ENCODE data around the gene KCNQ5.

Gene KCNQ5

DNA sequence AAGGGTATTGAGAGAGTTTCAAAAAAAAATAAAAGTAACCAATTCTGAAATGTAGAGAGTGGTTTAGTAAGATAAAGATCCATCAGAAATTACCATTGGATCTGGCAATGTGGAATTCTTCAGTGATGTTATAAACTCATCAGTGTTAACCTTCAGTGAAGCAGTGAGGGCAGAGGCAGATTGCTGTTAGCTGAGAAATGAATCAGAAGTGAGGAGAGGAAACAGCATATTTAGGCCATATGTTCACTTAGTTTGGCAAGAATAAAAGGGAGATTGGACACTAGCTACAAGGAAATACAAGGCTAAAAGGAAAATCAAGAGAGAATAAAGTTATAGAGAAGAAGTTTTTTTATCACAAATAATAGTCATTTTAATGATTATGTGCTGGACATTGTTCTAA, 9.6 kb downstream of the KCNQ5 start:
- no peak overlapping the region for H2BK120ac ChIP-seq (ENCODE audit: insufficient read depth, low read length, poor library complexity)
- H3K79me2 ChIP-seq (ENCODE audit: control insufficient read depth, insufficient read depth, low read length, poor library complexity) = no peaks in the 10 kb centered on the region
- no peaks in the 10 kb centered on the region for H3K4me1 ChIP-seq (ENCODE audit: control insufficient read depth in 1 of 2, insufficient read depth in 2 of 2, low read length in 2 of 2)
- no peak overlapping the region for H4K8ac ChIP-seq (ENCODE audit: low read depth, low read length)
- no peak overlapping the region for H3K18ac ChIP-seq (ENCODE audit: low read length)
- H3K36me3 ChIP-seq (ENCODE audit: control insufficient read depth in 1 of 2, insufficient read depth in 2 of 2, low read length in 2 of 2) = no peaks in the 10 kb centered on the region
- no peaks in the 10 kb centered on the region for H3K79me1 ChIP-seq (ENCODE audit: low read length)
- H3K9me3 ChIP-seq (ENCODE audit: insufficient read depth, low read depth, low read length) = no peaks in the 10 kb centered on the region
- H3K14ac ChIP-seq (ENCODE audit: low read length) = no peak overlapping the region
- H4K12ac ChIP-seq (ENCODE audit: low read depth, low read length) = no peak overlapping the region
- H2BK5ac ChIP-seq (ENCODE audit: low read depth, low read length, poor library complexity) = no peak overlapping the region
- no peaks in the 10 kb centered on the region for H3K27me3 ChIP-seq (ENCODE audit: insufficient read depth, low read length)
- no peak overlapping the region for H3K23ac ChIP-seq (ENCODE audit: low read length)
- no peak overlapping the region for H3K4ac ChIP-seq (ENCODE audit: low read depth, low read length)
- H2BK12ac ChIP-seq (ENCODE audit: low read length) = no peak overlapping the region
- no peak overlapping the region for H3K27ac ChIP-seq (ENCODE audit: low read depth, low read length)
- H4K91ac ChIP-seq (ENCODE audit: low read depth, low read length) = no peak overlapping the region
- no peak overlapping the region for H3K4me3 ChIP-seq (ENCODE audit: low read depth, low read length)
- no peak overlapping the region for H2AFZ ChIP-seq (ENCODE audit: insufficient read depth, low read length, poor library complexity)
- no peak for DNase-seq
- H3K4me2 ChIP-seq (ENCODE audit: low read length) = no peak overlapping the region
- no peak overlapping the region for H3K9ac ChIP-seq (ENCODE audit: low read length)
- no peak overlapping the region for H2AK5ac ChIP-seq (ENCODE audit: low read length)

DNA sequence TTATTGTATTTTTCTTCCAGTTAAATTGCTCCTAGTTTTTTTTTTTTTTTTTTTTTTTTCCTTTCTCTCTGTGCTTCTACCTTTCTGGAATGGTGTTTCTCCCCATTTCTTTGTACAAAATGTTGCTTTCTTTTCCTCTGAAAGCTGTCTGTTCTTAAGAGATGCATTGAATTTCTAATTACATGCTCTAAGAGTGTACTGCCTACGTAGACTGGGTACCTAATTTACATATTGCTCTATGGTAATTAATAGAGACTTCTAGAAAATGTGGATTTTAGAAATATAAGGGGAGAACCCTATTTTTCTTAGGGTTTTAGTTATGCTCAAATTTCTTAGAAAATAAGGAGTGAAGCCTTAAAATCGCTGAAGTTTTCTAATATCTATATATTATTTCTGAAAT, 13.8 kb downstream of the KCNQ5 start:
- H3K9ac ChIP-seq (ENCODE audit: low read length) = no peak overlapping the region
- whole genome bisulfite sequencing (ENCODE audit: extremely low coverage, insufficient coverage, insufficient read length) = no CpG with 5 or more reads among the region's 2 CpGs
- H3K23ac ChIP-seq (ENCODE audit: low read length) = no peak overlapping the region
- H2BK12ac ChIP-seq (ENCODE audit: low read length) = no peak overlapping the region
- H3K4me2 ChIP-seq (ENCODE audit: low read length) = no peak overlapping the region
- H2AFZ ChIP-seq (ENCODE audit: insufficient read depth, low read length, poor library complexity) = no peak overlapping the region
- no peak overlapping the region for H3K18ac ChIP-seq (ENCODE audit: low read length)
- no peak overlapping the region for H4K8ac ChIP-seq (ENCODE audit: low read depth, low read length)
- no peaks in the 10 kb centered on the region for H3K79me1 ChIP-seq (ENCODE audit: low read length)
- no peak overlapping the region for H3K4me3 ChIP-seq (ENCODE audit: low read depth, low read length)
- no peak overlapping the region for H2AK5ac ChIP-seq (ENCODE audit: low read length)
- H4K12ac ChIP-seq (ENCODE audit: low read depth, low read length) = no peak overlapping the region
- no peak overlapping the region for H2BK120ac ChIP-seq (ENCODE audit: insufficient read depth, low read length, poor library complexity)
- no peak overlapping the region for H2BK5ac ChIP-seq (ENCODE audit: low read depth, low read length, poor library complexity)
- H3K4me1 ChIP-seq (ENCODE audit: control insufficient read depth in 1 of 2, insufficient read depth in 2 of 2, low read length in 2 of 2) = no peaks in the 10 kb centered on the region
- no peak overlapping the region for H4K91ac ChIP-seq (ENCODE audit: low read depth, low read length)
- no peak overlapping the region for H3K27ac ChIP-seq (ENCODE audit: low read depth, low read length)
- no peak overlapping the region for H3K4ac ChIP-seq (ENCODE audit: low read depth, low read length)
- no peaks in the 10 kb centered on the region for H3K79me2 ChIP-seq (ENCODE audit: control insufficient read depth, insufficient read depth, low read length, poor library complexity)
- no peak overlapping the region for H3K14ac ChIP-seq (ENCODE audit: low read length)
- DNase-seq = no peak
- H3K9me3 ChIP-seq (ENCODE audit: insufficient read depth, low read depth, low read length) = no peaks in the 10 kb centered on the region
- H3K27me3 ChIP-seq (ENCODE audit: insufficient read depth, low read length) = no peaks in the 10 kb centered on the region
- no peaks in the 10 kb centered on the region for H3K36me3 ChIP-seq (ENCODE audit: control insufficient read depth in 1 of 2, insufficient read depth in 2 of 2, low read length in 2 of 2)

GRCh38 chr6:72636215-72636614, 14.4 kb downstream of the KCNQ5 start:
- no peak overlapping the region for H2AK5ac ChIP-seq (ENCODE audit: low read length)
- H2BK5ac ChIP-seq (ENCODE audit: low read depth, low read length, poor library complexity) = no peak overlapping the region
- DNase-seq = no peak
- H3K27ac ChIP-seq (ENCODE audit: low read depth, low read length) = no peak overlapping the region
- no peak overlapping the region for H3K14ac ChIP-seq (ENCODE audit: low read length)
- H3K27me3 ChIP-seq (ENCODE audit: insufficient read depth, low read length) = no peaks in the 10 kb centered on the region
- H2BK12ac ChIP-seq (ENCODE audit: low read length) = no peak overlapping the region
- no peak overlapping the region for H2BK120ac ChIP-seq (ENCODE audit: insufficient read depth, low read length, poor library complexity)
- no peak overlapping the region for H3K4me3 ChIP-seq (ENCODE audit: low read depth, low read length)
- no peak overlapping the region for H3K4ac ChIP-seq (ENCODE audit: low read depth, low read length)
- no peak overlapping the region for H2AFZ ChIP-seq (ENCODE audit: insufficient read depth, low read length, poor library complexity)
- H3K4me2 ChIP-seq (ENCODE audit: low read length) = no peak overlapping the region
- H4K8ac ChIP-seq (ENCODE audit: low read depth, low read length) = no peak overlapping the region
- H3K79me1 ChIP-seq (ENCODE audit: low read length) = no peaks in the 10 kb centered on the region
- no peak overlapping the region for H3K18ac ChIP-seq (ENCODE audit: low read length)
- no peak overlapping the region for H3K23ac ChIP-seq (ENCODE audit: low read length)
- H3K79me2 ChIP-seq (ENCODE audit: control insufficient read depth, insufficient read depth, low read length, poor library complexity) = no peaks in the 10 kb centered on the region
- H3K36me3 ChIP-seq (ENCODE audit: control insufficient read depth in 1 of 2, insufficient read depth in 2 of 2, low read length in 2 of 2) = no peaks in the 10 kb centered on the region
- no peak overlapping the region for H4K91ac ChIP-seq (ENCODE audit: low read depth, low read length)
- no peak overlapping the region for H3K9ac ChIP-seq (ENCODE audit: low read length)
- H3K9me3 ChIP-seq (ENCODE audit: insufficient read depth, low read depth, low read length) = no peaks in the 10 kb centered on the region
- no CpG with 5 or more reads among the region's 2 CpGs for WGBS (ENCODE audit: extremely low coverage, insufficient coverage, insufficient read length)
- H4K12ac ChIP-seq (ENCODE audit: low read depth, low read length) = no peak overlapping the region
- H3K4me1 ChIP-seq (ENCODE audit: control insufficient read depth in 1 of 2, insufficient read depth in 2 of 2, low read length in 2 of 2) = no peaks in the 10 kb centered on the region

- H3K36me3 ChIP-seq (ENCODE audit: control insufficient read depth in 1 of 2, insufficient read depth in 2 of 2, low read length in 2 of 2) = no peaks in the 10 kb centered on the region
- no peak overlapping the region for H3K14ac ChIP-seq (ENCODE audit: low read length)
- H4K91ac ChIP-seq (ENCODE audit: low read depth, low read length) = no peak overlapping the region
- H3K4ac ChIP-seq (ENCODE audit: low read depth, low read length) = no peak overlapping the region
- H3K4me1 ChIP-seq (ENCODE audit: control insufficient read depth in 1 of 2, insufficient read depth in 2 of 2, low read length in 2 of 2) = no peaks in the 10 kb centered on the region
- no peak overlapping the region for H3K4me3 ChIP-seq (ENCODE audit: low read depth, low read length)
- H3K79me2 ChIP-seq (ENCODE audit: control insufficient read depth, insufficient read depth, low read length, poor library complexity) = no peaks in the 10 kb centered on the region
- no peak overlapping the region for H4K8ac ChIP-seq (ENCODE audit: low read depth, low read length)
- no peak overlapping the region for H2AK5ac ChIP-seq (ENCODE audit: low read length)
- H3K9me3 ChIP-seq (ENCODE audit: insufficient read depth, low read depth, low read length) = no peaks in the 10 kb centered on the region
- H2AFZ ChIP-seq (ENCODE audit: insufficient read depth, low read length, poor library complexity) = no peak overlapping the region
- no peaks in the 10 kb centered on the region for H3K79me1 ChIP-seq (ENCODE audit: low read length)
- H2BK12ac ChIP-seq (ENCODE audit: low read length) = no peak overlapping the region
- no peak overlapping the region for H3K9ac ChIP-seq (ENCODE audit: low read length)
- no CpG with 5 or more reads among the region's 3 CpGs for WGBS (ENCODE audit: extremely low coverage, insufficient coverage, insufficient read length)
- no peak overlapping the region for H3K18ac ChIP-seq (ENCODE audit: low read length)
- no peak for DNase-seq
- H3K27me3 ChIP-seq (ENCODE audit: insufficient read depth, low read length) = no peaks in the 10 kb centered on the region
- H2BK120ac ChIP-seq (ENCODE audit: insufficient read depth, low read length, poor library complexity) = no peak overlapping the region
- no peak overlapping the region for H2BK5ac ChIP-seq (ENCODE audit: low read depth, low read length, poor library complexity)
- no peak overlapping the region for H3K27ac ChIP-seq (ENCODE audit: low read depth, low read length)
- no peak overlapping the region for H4K12ac ChIP-seq (ENCODE audit: low read depth, low read length)
- no peak overlapping the region for H3K4me2 ChIP-seq (ENCODE audit: low read length)
- H3K23ac ChIP-seq (ENCODE audit: low read length) = no peak overlapping the region
These were observed 14.9 kb downstream of the KCNQ5 start for GRCh38 chr6:72636786-72637185.
